HCT116 (cell line): ENCODE data around the gene MUC5B. TPM values are rescaled to one million over a fixed set of nuclear protein-coding genes. Genes with fewer than 3 reads are reported as not detected.
A peak's percentile ranks its signal among the peaks of the same experiment; 100 is the strongest.

Experiments
- ATAC-seq: fragments of 200-7000 bp; cut with Tn5 transposase; 2 replicates; pipeline ENCODE4 v1.9.1; 2020; ENCODE audit warnings: mild to moderate bottlenecking, moderate library complexity
- BruUV-seq: library from RNA; stranded (reverse); fragments of 400-500 nt; replicated peaks from 2 replicates; lab custom pipeline; 2021; lab: Mats Ljungman, UMichigan
- CTCF ChIA-PET: fragments of 300-600 bp; sonication (Branson Sonifier 250); formaldehyde crosslinking; loops from one replicate; lab custom pipeline; 2021; ENCODE audit warnings: antibody characterized with exemption; lab: Charles Lee
- POLR2A ChIA-PET: fragments of 300-600, 350-600 bp; sonication (Branson Sonifier 250); formaldehyde crosslinking; loops from one replicate; lab custom pipeline; 2021; ENCODE audit warnings: antibody characterized with exemption; lab: Charles Lee
- RAD21 ChIA-PET, 2 experiments: fragments of 300-600 bp; sonication (Branson Sonifier 250); formaldehyde crosslinking; loops; one replicate each; lab custom pipeline; 2023; ENCODE audit warnings: low total read pairs in 2 of 2; ENCODE audit not compliant: uncharacterized antibody in 2 of 2, unreplicated experiment in 2 of 2, low non-redundant PET in 1 of 2; lab: Charles Lee
- DNase-seq: peaks from one replicate; pipeline ENCODE4 v3.0.0-alpha.2; 2010; ENCODE audit warnings: low read depth, low spot score
- H2AFZ ChIP-seq: fragments of 200-600 bp; shearing (Covaris generic), sonication (generic); 2 replicates; pipeline ENCODE4 v1.6.1; 2017; ENCODE audit warnings: low read depth, mixed run types, mixed read lengths, antibody characterized with exemption, low read length; ENCODE audit not compliant: poor library complexity, severe bottlenecking
- H3K27ac ChIP-seq: 2 replicates; pipeline ENCODE4 v1.5.1; 2012; ENCODE audit warnings: low read depth, low read length
- H3K27me3 ChIP-seq: fragments of 200-600 bp; sonication (generic); 2 replicates; pipeline ENCODE4 v1.6.1; 2016; ENCODE audit warnings: mixed run types, low read length, mixed read lengths; ENCODE audit not compliant: insufficient read depth
- H3K36me3 ChIP-seq, 2 experiments: fragments of 200-500 bp in 1 of 2; fragments of 200-600 bp in 1 of 2; sonication (Bioruptor generic) in 1 of 2; sonication (generic) in 1 of 2; 2 replicates each; pipeline versions ENCODE4 v1.5.1 to v1.6.1; 2014 to 2016; ENCODE audit warnings: low read length in 2 of 2, inconsistent platforms in 1 of 2, mixed read lengths in 1 of 2, mixed run types in 1 of 2; ENCODE audit not compliant: insufficient read depth in 2 of 2, control insufficient read depth in 1 of 2
- H3K4me1 ChIP-seq, 2 experiments: fragments of 200-600 bp in 1 of 2; sonication (generic) in 1 of 2; 2 replicates each; pipeline versions ENCODE4 v1.5.1 to v1.6.1; 2012 to 2017; ENCODE audit warnings: low read length in 2 of 2, inconsistent platforms in 1 of 2, mild to moderate bottlenecking in 1 of 2, mixed read lengths in 1 of 2, mixed run types in 1 of 2, moderate library complexity in 1 of 2; ENCODE audit not compliant: insufficient read depth in 2 of 2, control insufficient read depth in 1 of 2
- H3K4me2 ChIP-seq: fragments of 200-600 bp; sonication (generic); 2 replicates; pipeline ENCODE4 v1.6.1; 2017; ENCODE audit warnings: mixed run types, low read length, mixed read lengths
- H3K4me3 ChIP-seq, 2 experiments: fragments of 200-600 bp in 1 of 2; sonication (generic) in 1 of 2; replicated peaks in 1 of 2; 2 replicates each; pipeline ENCODE4 v1.5.1; 2011 to 2016; ENCODE audit warnings: low read length in 2 of 2, control low read depth in 1 of 2, low read depth in 1 of 2, mild to moderate bottlenecking in 1 of 2, mixed read lengths in 1 of 2, mixed run types in 1 of 2
- H3K79me2 ChIP-seq: fragments of 200-600 bp; sonication (generic); 2 replicates; pipeline ENCODE4 v1.6.1; 2017; ENCODE audit warnings: mild to moderate bottlenecking, mixed run types, low read length, moderate library complexity, mixed read lengths; ENCODE audit not compliant: insufficient read depth
- H3K9ac ChIP-seq: fragments of 200-600 bp; sonication (generic); 2 replicates; pipeline ENCODE4 v1.6.1; 2016; ENCODE audit warnings: low read length, mixed read lengths
- H3K9me2 ChIP-seq: fragments of 200-600 bp; sonication (generic), shearing (Covaris generic); 2 replicates; pipeline ENCODE4 v1.6.1; 2017; ENCODE audit warnings: mixed run types, mild to moderate bottlenecking, moderate library complexity; ENCODE audit not compliant: insufficient read depth
- H3K9me3 ChIP-seq, 2 experiments: fragments of 200-500 bp in 1 of 2; fragments of 200-600 bp in 1 of 2; sonication (Bioruptor generic) in 1 of 2; sonication (generic) in 1 of 2; 2 replicates each; pipeline ENCODE4 v1.6.1; 2014 to 2017; ENCODE audit warnings: low read length in 2 of 2, mixed read lengths in 2 of 2, inconsistent platforms in 1 of 2, low read depth in 1 of 2, mild to moderate bottlenecking in 1 of 2, mixed run types in 1 of 2, moderate library complexity in 1 of 2; ENCODE audit not compliant: control insufficient read depth in 1 of 2, insufficient read depth in 1 of 2
- H4K20me1 ChIP-seq: fragments of 200-600 bp; sonication (generic), shearing (Covaris generic); 2 replicates; pipeline ENCODE4 v1.6.1; 2017; ENCODE audit warnings: mixed run types, mild to moderate bottlenecking, moderate library complexity; ENCODE audit not compliant: insufficient read depth
- EGR1 ChIP-seq: IDR thresholded peaks from 2 replicates; pipeline ENCODE4 v1.6.1; 2012; ENCODE audit warnings: low read depth
- ELF1 ChIP-seq: IDR thresholded peaks from 2 replicates; pipeline ENCODE4 v1.6.1; 2012; ENCODE audit warnings: low read depth, borderline replicate concordance
- MAX ChIP-seq: IDR thresholded peaks from 2 replicates; pipeline ENCODE4 v1.6.1; 2012
- REST ChIP-seq: IDR thresholded peaks from 2 replicates; pipeline ENCODE4 v1.6.1; 2012; ENCODE audit warnings: low read depth
- YY1 ChIP-seq: IDR thresholded peaks from 2 replicates; pipeline ENCODE4 v1.6.1; 2011; ENCODE audit warnings: low read length, low read depth, moderate library complexity, mild to moderate bottlenecking; ENCODE audit not compliant: insufficient replicate concordance; ENCODE audit errors: extremely low read depth
- ZBTB33 ChIP-seq: IDR thresholded peaks from 2 replicates; pipeline ENCODE4 v1.6.1; 2011; ENCODE audit warnings: mild to moderate bottlenecking, low read length, moderate library complexity; ENCODE audit not compliant: insufficient replicate concordance; ENCODE audit errors: extremely low read depth
- intact Hi-C: fragments of 100-400 bp; cut with micrococcal nuclease; formaldehyde crosslinking; loops from 2 replicates; pipeline ENCODE4 v1.10.0; 2022
- total RNA-seq: library from RNA; stranded (reverse); gene quantifications from one replicate; pipeline ENCODE4 v1.2.1, GENCODE V29; 2021; ENCODE audit not compliant: unreplicated experiment

Gene MUC5B
- total RNA-seq, 1 experiment from 2014 or later = 1.5 TPM

- DNase-seq (no peak), ATAC-seq (peak; percentile 71)
- Histone ChIP-seq H3K79me2 (no peaks in the 10 kb centered on the region), H3K4me1 (peaks cover 0 to 3% of the 10 kb centered on the region in 2 experiments; a peak in 1 of 4 replicates), H3K9me3 (no peaks in the 10 kb centered on the region), H3K4me2 (no peak overlapping the region), H3K27ac (no peak overlapping the region), H3K9ac (no peak overlapping the region), H3K27me3 (no peaks in the 10 kb centered on the region), H2AFZ (no peak overlapping the region), H3K4me3 (no peak overlapping the region), H4K20me1 (no peaks in the 10 kb centered on the region), H3K9me2 (no peaks in the 10 kb centered on the region), H3K36me3 (no peaks in the 10 kb centered on the region)
- intact Hi-C loops = no loop called here
- ChIA-PET POLR2A (no interaction called here), CTCF (no interaction called here), RAD21 (interaction anchor here in 1 of 2 experiments (0.7 kb wide), 1 partner anchor 125 kb away, joined by 3 read pairs; no protein-coding TSS in a partner anchor)
- no TSS peak for BruUV-seq
- TF ChIP-seq YY1 (no peak), ELF1 (no peak), ZBTB33 (no peak), MAX (no peak), REST (peak; percentile 96), EGR1 (no peak)
Observed at GRCh38 chr11:1238767-1239595, 16.1 kb downstream of the MUC5B start.
